Skeletal muscle tissue (tissue), 4 donors: ENCODE measurements around the gene NOTCH2. TPM values are rescaled to one million over a fixed set of nuclear protein-coding genes. Genes with fewer than 3 reads are reported as not detected.

Source experiments
- H3K27ac ChIP-seq: one replicate; pipeline ENCODE4 v1.7.0; 2013; ENCODE audit warnings: mild to moderate bottlenecking, low read depth, low read length, inconsistent platforms
- H3K27me3 ChIP-seq, 3 donors: one replicate each; pipeline ENCODE4 v1.7.0; 2013; ENCODE audit warnings: low read length in 3 of 3; ENCODE audit not compliant: control insufficient read depth in 3 of 3, insufficient read depth in 3 of 3
- H3K36me3 ChIP-seq, 3 donors: one replicate each; pipeline ENCODE4 v1.7.0; 2013; ENCODE audit warnings: low read length in 3 of 3; ENCODE audit not compliant: control insufficient read depth in 3 of 3, insufficient read depth in 3 of 3
- H3K4me1 ChIP-seq, 3 donors: one replicate each; pipeline ENCODE4 v1.7.0; 2013; ENCODE audit warnings: low read length in 3 of 3, mild to moderate bottlenecking in 3 of 3; ENCODE audit not compliant: control insufficient read depth in 3 of 3, insufficient read depth in 3 of 3
- H3K4me3 ChIP-seq, 3 donors: one replicate each; pipeline ENCODE4 v1.7.0; 2013; ENCODE audit warnings: low read length in 3 of 3
- H3K9ac ChIP-seq, 3 donors: one replicate each; pipeline ENCODE4 v1.7.0; 2013; ENCODE audit warnings: low read length in 3 of 3, mild to moderate bottlenecking in 3 of 3, moderate library complexity in 2 of 3, low read depth in 1 of 3
- H3K9me3 ChIP-seq, 3 donors: one replicate each; pipeline ENCODE4 v1.7.0; 2013; ENCODE audit warnings: low read length in 3 of 3; ENCODE audit not compliant: control insufficient read depth in 3 of 3
- total RNA-seq: library from RNA; depleted of rRNA; stranded (reverse); fragments of >200 nt; gene quantifications from one replicate; pipeline ENCODE4 v1.2.3, GENCODE V29; 2014
- donor health status: Osteomylitis.

NOTCH2 gene
- total RNA-seq, 1 donor from 2014 or later, result 101 TPM

GRCh38 chr1:119869995-119870394, 199.5 kb downstream of the NOTCH2 start:
- Histone ChIP-seq H3K4me1 (peaks cover 0 to 6% (median 3%) of the 10 kb centered on the region in 3 donors), H3K27ac (no peak overlapping the region), H3K9ac (no peak overlapping the region)

GRCh38 chr1:119868176-119868575, 201.3 kb downstream of the NOTCH2 start:
- no peak overlapping the region for H3K27ac ChIP-seq
- H3K9ac ChIP-seq, result no peak overlapping the region
- H3K4me1 ChIP-seq, result peaks cover 0 to 5% (median 3%) of the 10 kb centered on the region in 3 donors
- peaks cover 3 to 11% (median 3%) of the 10 kb centered on the region in 3 donors for H3K27me3 ChIP-seq
- no peaks in the 10 kb centered on the region for H3K9me3 ChIP-seq
- no peaks in the 10 kb centered on the region for H3K36me3 ChIP-seq
- H3K4me3 ChIP-seq, result no peak overlapping the region

More at GRCh38 chr1:119869995-119870394, 199.5 kb downstream of the NOTCH2 start:
- Histone ChIP-seq H3K36me3 (no peaks in the 10 kb centered on the region), H3K4me3 (no peak overlapping the region), H3K27me3 (peaks cover 3 to 11% (median 3%) of the 10 kb centered on the region in 3 donors), H3K9me3 (no peaks in the 10 kb centered on the region)

- Histone ChIP-seq H3K4me1 (peaks cover 0 to 2% (median 2%) of the 10 kb centered on the region in 3 donors), H3K9ac (no peak overlapping the region), H3K27me3 (peaks cover 0 to 6% (median 0%) of the 10 kb centered on the region in 3 donors), H3K27ac (no peak overlapping the region), H3K4me3 (no peak overlapping the region), H3K36me3 (no peaks in the 10 kb centered on the region), H3K9me3 (no peaks in the 10 kb centered on the region)
These were observed 203.0 kb downstream of the NOTCH2 start for GRCh38 chr1:119866451-119866850.

GRCh38 chr1:119865627-119866026, 203.8 kb downstream of the NOTCH2 start:
- no peaks in the 10 kb centered on the region for H3K36me3 ChIP-seq
- H3K27me3 ChIP-seq, result peaks cover 0 to 6% (median 0%) of the 10 kb centered on the region in 3 donors
- no peaks in the 10 kb centered on the region for H3K9me3 ChIP-seq
- H3K27ac ChIP-seq, result no peak overlapping the region
- H3K9ac ChIP-seq, result no peak overlapping the region
- no peak overlapping the region for H3K4me3 ChIP-seq
- no peaks in the 10 kb centered on the region for H3K4me1 ChIP-seq

- no peaks in the 10 kb centered on the region for H3K36me3 ChIP-seq
These were observed 207.2 kb downstream of the NOTCH2 start for GRCh38 chr1:119862276-119862675.

More at GRCh38 chr1:119862276-119862675, 207.2 kb downstream of the NOTCH2 start:
- H3K4me3 ChIP-seq, result no peak overlapping the region
- H3K27ac ChIP-seq, result no peak overlapping the region
- no peaks in the 10 kb centered on the region for H3K9me3 ChIP-seq
- no peaks in the 10 kb centered on the region for H3K4me1 ChIP-seq
- peaks cover 0 to 6% (median 0%) of the 10 kb centered on the region in 3 donors for H3K27me3 ChIP-seq
- no peak overlapping the region for H3K9ac ChIP-seq

Other genes starting within 250 kb of the NOTCH2 start
- gene ADAM30, start 173.1 kb downstream of the NOTCH2 start, total RNA-seq, result not detected
- gene SEC22B, start 106.9 kb upstream of the NOTCH2 start, total RNA-seq, result 26.6 TPM